ENCODE data around the gene RAP1A.
"Not testable (repeated sequence)": the region's sequence is repeated elsewhere in the genome, so short reads cannot be mapped to it uniquely, and the experiment has no call there.

RAP1A gene

GRCh38 chr1:111630567-111630966, 11.0 kb downstream of the RAP1A start:
- no peak for DNase-seq (ENCODE audit: low read depth)

DNA sequence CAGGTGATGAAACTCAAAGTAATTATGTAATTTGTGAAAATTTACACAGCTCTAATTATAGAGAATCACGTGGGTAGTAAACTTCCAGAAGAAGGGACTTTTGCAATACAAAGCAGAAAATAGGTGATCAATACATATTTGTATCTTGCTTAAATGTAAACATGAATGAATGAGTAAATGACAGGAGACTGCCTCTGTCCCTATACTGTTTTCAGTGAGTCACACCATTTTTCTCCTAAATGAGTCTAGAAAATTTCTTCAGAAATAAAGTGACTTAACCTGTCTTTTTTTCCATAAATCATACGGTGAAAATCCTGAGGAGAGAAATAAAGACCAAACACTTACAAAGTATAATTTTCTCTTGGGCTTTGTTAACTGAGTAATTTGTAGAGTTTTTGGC, 11.9 kb downstream of the RAP1A start:
- DNase-seq (ENCODE audit: low read depth), result no peak

DNA sequence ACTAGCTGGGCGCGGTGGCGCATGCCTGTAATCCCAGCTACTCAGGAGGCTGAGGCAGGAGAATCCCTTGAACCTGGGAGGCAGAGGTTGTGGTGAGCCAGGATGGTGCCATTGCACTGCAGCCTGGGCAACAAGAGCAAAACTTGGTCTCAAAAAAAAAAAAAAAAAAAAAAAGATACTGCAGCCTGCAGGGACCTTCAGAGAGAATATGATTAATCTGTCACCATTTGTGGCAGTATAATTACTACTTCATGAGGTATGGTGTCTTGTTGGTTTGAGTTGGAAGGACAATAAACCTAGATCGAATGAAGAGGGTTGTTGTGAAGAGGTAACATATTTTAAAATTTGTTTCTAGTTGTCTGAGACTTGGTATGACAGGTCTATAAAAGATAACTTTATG, 13.2 kb downstream of the RAP1A start:
- not testable (repeated sequence) for DNase-seq (ENCODE audit: low read depth)

- DNase-seq (ENCODE audit: low read depth), result no peak
Observed at GRCh38 chr1:111633736-111634247, 14.2 kb downstream of the RAP1A start.

DNA sequence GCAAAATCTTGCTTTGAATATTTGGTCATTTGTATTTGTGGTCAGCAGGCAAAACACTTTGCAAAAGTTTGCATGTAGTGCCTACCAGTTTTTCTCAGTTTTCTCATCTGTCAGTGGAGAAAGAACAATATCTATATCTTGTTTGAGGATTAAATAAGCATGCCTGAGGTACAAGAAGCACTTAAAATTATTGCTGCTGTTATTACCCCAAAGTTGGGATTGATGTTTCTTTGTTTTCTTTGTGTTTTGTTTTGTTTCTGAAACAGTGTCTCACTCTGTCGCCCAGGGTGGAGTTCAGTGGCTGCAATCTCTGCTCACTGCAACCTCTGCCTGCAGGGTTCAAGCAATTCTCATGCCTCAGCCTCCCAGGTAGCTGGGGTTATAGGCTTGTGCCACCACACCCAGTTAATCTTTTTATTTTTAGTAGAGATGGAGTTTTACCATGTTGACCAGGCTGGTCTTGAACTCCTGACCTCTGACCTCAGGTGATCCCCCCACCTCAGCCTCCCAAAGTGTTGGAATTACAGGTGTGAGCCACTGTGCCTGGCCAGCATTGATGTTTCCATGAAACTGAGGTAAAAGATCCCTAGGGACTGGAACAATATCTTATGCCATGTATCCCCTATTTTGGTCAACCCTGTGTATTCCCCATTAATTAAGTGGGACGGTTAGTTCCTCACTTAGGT, 15.9 kb downstream of the RAP1A start:
- no peak for DNase-seq (ENCODE audit: low read depth)

- DNase-seq (ENCODE audit: low read depth), result no peak
Observed at GRCh38 chr1:111638320-111638719, 18.7 kb downstream of the RAP1A start.

- DNase-seq (ENCODE audit: low read depth), result no peak
Observed at GRCh38 chr1:111639602-111640198, 20.1 kb downstream of the RAP1A start.

- DNase-seq (ENCODE audit: low read depth), result no peak
Observed at GRCh38 chr1:111643097-111643496, 23.5 kb downstream of the RAP1A start.

GRCh38 chr1:111643696-111644095, 24.1 kb downstream of the RAP1A start:
- DNase-seq (ENCODE audit: low read depth), result no peak

DNA sequence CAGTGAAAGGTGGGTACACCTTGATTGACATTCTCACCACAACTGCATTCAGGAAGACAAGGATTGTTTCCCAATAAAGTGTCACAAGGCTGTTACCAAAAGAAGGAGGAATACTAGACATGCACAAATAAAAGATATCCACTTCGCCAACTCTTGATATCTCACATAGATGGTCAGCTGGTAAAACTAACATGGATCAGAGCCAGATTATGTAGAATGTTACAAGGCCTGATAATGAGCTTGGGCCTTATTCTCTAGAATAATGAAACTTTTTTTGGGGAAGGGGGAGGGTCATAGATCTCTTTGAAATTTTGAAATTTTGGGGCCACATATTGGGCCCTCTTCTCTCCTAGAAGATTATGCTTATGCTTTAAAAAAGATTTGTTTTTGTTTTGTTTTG, 24.9 kb downstream of the RAP1A start:
- no peak for DNase-seq (ENCODE audit: low read depth)

- DNase-seq (ENCODE audit: low read depth), result no peak
Observed at GRCh38 chr1:111647736-111648135, 28.1 kb downstream of the RAP1A start.

GRCh38 chr1:111648806-111649205, 29.2 kb downstream of the RAP1A start:
- DNase-seq (ENCODE audit: low read depth), result no peak

GRCh38 chr1:111649227-111649626, 29.6 kb downstream of the RAP1A start:
- no peak for DNase-seq (ENCODE audit: low read depth)

- no peak for DNase-seq (ENCODE audit: low read depth)
Observed at GRCh38 chr1:111649648-111650047, 30.1 kb downstream of the RAP1A start.

DNA sequence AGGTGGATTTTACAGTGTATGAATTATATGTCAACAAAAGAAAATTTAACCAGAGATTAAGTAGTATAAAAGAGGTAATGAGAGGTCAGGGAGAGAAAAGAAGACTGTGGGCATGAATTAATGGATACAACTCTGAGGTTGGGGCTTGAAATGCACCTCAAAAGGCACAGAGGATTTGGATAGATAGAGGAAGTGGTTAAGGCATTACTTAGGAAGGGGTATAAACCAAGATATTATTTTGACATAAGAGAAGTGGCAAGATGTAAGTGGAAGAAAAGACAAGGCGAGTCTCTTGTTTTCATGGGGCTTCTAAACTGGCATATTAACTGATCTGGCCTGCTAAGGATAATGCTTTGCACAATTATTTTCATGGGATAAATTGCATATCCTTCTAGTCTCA, 34.1 kb downstream of the RAP1A start:
- no peak for DNase-seq (ENCODE audit: low read depth)

- no peak for DNase-seq (ENCODE audit: low read depth)
Observed at GRCh38 chr1:111654839-111655238, 35.2 kb downstream of the RAP1A start.

DNA sequence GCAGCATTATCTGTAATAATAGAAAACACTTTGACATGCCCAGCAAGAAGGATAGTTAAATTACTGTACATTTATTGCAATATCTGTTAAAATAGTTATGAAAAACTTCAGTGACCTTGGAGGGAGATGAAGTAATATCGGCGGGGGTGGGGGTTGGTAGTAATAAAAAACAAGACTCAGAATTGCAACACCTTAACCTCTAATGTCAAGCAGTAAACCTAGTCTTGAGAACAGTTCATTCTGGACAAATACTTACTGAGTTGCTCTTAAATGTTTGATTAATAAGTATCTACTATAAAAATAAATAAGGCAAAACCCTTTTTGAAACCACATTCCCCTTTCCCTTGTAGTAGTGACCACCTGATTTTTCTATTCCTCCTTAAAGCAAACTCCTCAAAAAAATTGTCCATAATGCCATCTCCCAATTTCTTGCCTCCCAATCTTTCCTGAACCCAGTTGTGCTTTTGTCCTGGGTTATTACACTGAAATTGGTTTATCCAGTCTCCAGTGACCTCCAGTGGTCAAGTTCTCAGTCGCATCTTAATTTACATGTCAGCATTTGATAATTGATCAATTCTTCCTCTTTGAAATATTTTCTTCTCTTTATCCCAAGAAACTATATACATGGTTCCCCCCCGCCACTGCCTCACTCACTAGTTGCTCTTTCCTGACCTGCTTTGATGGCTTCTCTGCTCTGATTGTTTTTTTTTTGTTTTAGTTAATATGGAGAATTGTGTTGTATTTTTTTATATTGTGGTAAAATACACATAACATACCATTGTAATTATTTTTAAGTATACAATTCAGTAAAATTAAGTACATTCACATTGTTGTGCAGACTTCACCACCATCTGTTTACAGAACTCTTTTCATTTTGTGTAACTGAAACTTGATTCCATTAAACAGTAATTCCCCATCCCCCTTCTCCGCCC, 36.8 kb downstream of the RAP1A start:
- DNase-seq (ENCODE audit: low read depth), result no peak

GRCh38 chr1:111658622-111659021, 39.0 kb downstream of the RAP1A start:
- no peak for DNase-seq (ENCODE audit: low read depth)

GRCh38 chr1:111660204-111661150, 40.9 kb downstream of the RAP1A start:
- no peak for DNase-seq (ENCODE audit: low read depth)

GRCh38 chr1:111664652-111665051, 45.1 kb downstream of the RAP1A start:
- no peak for DNase-seq (ENCODE audit: low read depth)

- no peak for DNase-seq (ENCODE audit: low read depth)
Observed at GRCh38 chr1:111665497-111665896, 45.9 kb downstream of the RAP1A start.

DNA sequence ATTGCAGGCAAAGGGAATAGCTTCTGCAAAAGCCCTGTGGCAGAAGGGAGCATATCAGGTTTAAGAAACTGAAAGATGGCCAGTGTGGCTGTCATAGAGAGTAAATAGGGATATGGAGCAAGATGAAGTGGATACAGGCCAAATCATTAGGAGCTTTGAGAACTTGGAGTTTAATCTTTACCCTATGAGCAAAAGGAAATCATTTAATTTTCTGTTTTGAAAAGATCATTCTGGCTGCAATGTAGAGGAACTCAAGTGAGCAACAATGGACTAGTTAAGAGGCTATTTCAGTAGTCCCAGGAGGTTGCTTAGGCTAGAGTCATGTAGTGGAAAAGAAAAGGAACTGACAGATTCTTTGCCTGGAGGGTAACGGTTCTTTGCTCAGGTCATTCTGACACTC, 47.2 kb downstream of the RAP1A start:
- DNase-seq (ENCODE audit: low read depth), result no peak
